Measurements from ENCODE around the gene MAP2. TPM values are rescaled to one million over a fixed set of nuclear protein-coding genes. Genes with fewer than 3 reads are reported as not detected.

The MAP2 gene
- total and polyA plus RNA-seq, 7 experiments from 2014 or later: 0.38 to 0.89 (median 0.47) TPM; not detected in 3

- Histone ChIP-seq H3K9me3 (ENCODE audit: control insufficient read depth in 2 of 3, low read length in 3 of 3) (no peaks in the 10 kb centered on the region), H3K27ac (ENCODE audit: low read depth, low read length) (no peak overlapping the region), H3K4me3 (ENCODE audit: low read length) (no peak overlapping the region), H3K27me3 (ENCODE audit: control insufficient read depth in 2 of 2, insufficient read depth in 2 of 2, low read length in 2 of 2) (no peaks in the 10 kb centered on the region), H3K4me1 (ENCODE audit: control insufficient read depth in 2 of 2, insufficient read depth in 2 of 2, low read length in 2 of 2) (no peaks in the 10 kb centered on the region), H3K36me3 (ENCODE audit: control insufficient read depth in 2 of 3, insufficient read depth in 3 of 3, low read length in 3 of 3) (no peaks in the 10 kb centered on the region)
- ATAC-seq (no peak), DNase-seq (no peak)
- CTCF ChIA-PET: no interaction called here
- POLR2A ChIA-PET: no interaction called here
- H3K4me1 Mint-ChIP-seq: no peaks in the 10 kb centered on the region
- no peaks in the 10 kb centered on the region for H3K36me3 Mint-ChIP-seq
- intact Hi-C loops (cut with micrococcal nuclease): no loop called here
- H3K27me3 Mint-ChIP-seq: peaks cover 0 to 2% (median 0%) of the 10 kb centered on the region in 5 donors
- no peak overlapping the region for H3K4me3 Mint-ChIP-seq
- peaks cover 0 to 1% (median 0%) of the 10 kb centered on the region in 11 donors for H3K9me3 Mint-ChIP-seq
- H3K27ac Mint-ChIP-seq: no peak overlapping the region
Measured at GRCh38 chr2:209666296-209666695, 242.4 kb downstream of the MAP2 start.

- Histone ChIP-seq H3K4me1 (ENCODE audit: control insufficient read depth in 2 of 2, insufficient read depth in 2 of 2, low read length in 2 of 2) (no peaks in the 10 kb centered on the region), H3K9me3 (ENCODE audit: control insufficient read depth in 2 of 3, low read length in 3 of 3) (no peaks in the 10 kb centered on the region), H3K27me3 (ENCODE audit: control insufficient read depth in 2 of 2, insufficient read depth in 2 of 2, low read length in 2 of 2) (no peaks in the 10 kb centered on the region), H3K27ac (ENCODE audit: low read depth, low read length) (no peak overlapping the region), H3K4me3 (ENCODE audit: low read length) (no peak overlapping the region), H3K36me3 (ENCODE audit: control insufficient read depth in 2 of 3, insufficient read depth in 3 of 3, low read length in 3 of 3) (no peaks in the 10 kb centered on the region)
- Mint-ChIP-seq H3K4me1 (no peaks in the 10 kb centered on the region), H3K9me3 (peaks cover 0 to 2% (median 0%) of the 10 kb centered on the region in 11 donors), H3K36me3 (no peaks in the 10 kb centered on the region), H3K27ac (no peak overlapping the region), H3K27me3 (no peaks in the 10 kb centered on the region), H3K4me3 (no peak overlapping the region)
- ATAC-seq (no peak), DNase-seq (no peak)
- ChIA-PET POLR2A (no interaction called here), CTCF (no interaction called here)
- intact Hi-C loops (cut with micrococcal nuclease): no loop called here
Measured at GRCh38 chr2:209671020-209671680, 247.3 kb downstream of the MAP2 start.

DNA sequence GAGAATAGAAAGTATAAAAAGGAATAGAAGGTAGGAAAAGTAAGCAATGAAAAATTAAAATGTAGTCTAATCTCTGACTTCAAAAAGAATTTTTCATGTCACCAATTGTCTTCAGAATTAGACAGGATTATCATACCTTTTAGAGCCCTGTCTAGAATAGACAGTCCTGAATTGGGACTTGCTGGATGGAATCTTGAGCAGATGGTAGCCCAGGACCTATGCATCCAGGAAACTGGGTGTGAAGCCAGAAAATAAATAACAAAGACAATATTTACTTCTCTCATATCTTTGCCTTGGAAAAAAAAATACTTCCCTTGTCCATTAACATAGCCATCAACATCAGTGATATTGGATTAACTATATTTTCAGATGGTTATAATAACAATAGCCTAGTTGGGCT lies 250.0 kb downstream of the MAP2 start:
- ChIA-PET POLR2A (no interaction called here), CTCF (no interaction called here)
- no peaks in the 10 kb centered on the region for H3K27me3 Mint-ChIP-seq
- H3K9me3 Mint-ChIP-seq: peaks cover 0 to 6% (median 0%) of the 10 kb centered on the region in 11 donors
- DNase-seq (no peak), ATAC-seq (no peak)
- no peak overlapping the region for H3K27ac ChIP-seq (ENCODE audit: low read depth, low read length)
- no peaks in the 10 kb centered on the region for H3K36me3 Mint-ChIP-seq
- H3K27me3 ChIP-seq (ENCODE audit: control insufficient read depth in 2 of 2, insufficient read depth in 2 of 2, low read length in 2 of 2): no peaks in the 10 kb centered on the region
- H3K4me1 ChIP-seq (ENCODE audit: control insufficient read depth in 2 of 2, insufficient read depth in 2 of 2, low read length in 2 of 2): no peaks in the 10 kb centered on the region
- H3K4me1 Mint-ChIP-seq: no peaks in the 10 kb centered on the region
- no peak overlapping the region for H3K4me3 Mint-ChIP-seq
- H3K36me3 ChIP-seq (ENCODE audit: control insufficient read depth in 2 of 3, insufficient read depth in 3 of 3, low read length in 3 of 3): no peaks in the 10 kb centered on the region
- no peaks in the 10 kb centered on the region for H3K9me3 ChIP-seq (ENCODE audit: control insufficient read depth in 2 of 3, low read length in 3 of 3)
- intact Hi-C loops (cut with micrococcal nuclease): no loop called here
- H3K4me3 ChIP-seq (ENCODE audit: low read length): no peak overlapping the region
- no peak overlapping the region for H3K27ac Mint-ChIP-seq

DNA sequence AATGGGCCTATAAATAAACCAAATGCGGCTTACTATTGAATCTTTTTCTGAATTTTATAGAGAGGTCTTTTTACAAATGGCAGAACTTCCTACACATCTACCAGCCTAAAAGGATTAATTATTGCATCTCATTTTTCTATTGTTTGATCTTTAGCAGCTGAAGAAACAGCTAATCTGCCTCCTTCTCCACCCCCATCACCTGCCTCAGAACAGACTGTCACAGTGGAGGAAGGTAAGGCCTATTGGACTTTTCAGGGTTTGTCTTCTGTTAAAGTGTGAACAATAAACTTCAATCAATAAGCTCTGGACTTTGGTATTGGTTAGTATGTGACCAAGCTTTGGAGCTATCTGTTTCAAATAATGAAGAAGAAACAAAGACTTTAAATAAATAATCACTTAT lies 256.7 kb downstream of the MAP2 start:
- Histone ChIP-seq H3K36me3 (ENCODE audit: control insufficient read depth in 2 of 3, insufficient read depth in 3 of 3, low read length in 3 of 3) (no peaks in the 10 kb centered on the region), H3K27ac (ENCODE audit: low read depth, low read length) (no peak overlapping the region), H3K4me3 (ENCODE audit: low read length) (no peak overlapping the region), H3K27me3 (ENCODE audit: control insufficient read depth in 2 of 2, insufficient read depth in 2 of 2, low read length in 2 of 2) (no peaks in the 10 kb centered on the region), H3K9me3 (ENCODE audit: control insufficient read depth in 2 of 3, low read length in 3 of 3) (no peaks in the 10 kb centered on the region), H3K4me1 (ENCODE audit: control insufficient read depth in 2 of 2, insufficient read depth in 2 of 2, low read length in 2 of 2) (no peaks in the 10 kb centered on the region)
- Mint-ChIP-seq H3K36me3 (no peaks in the 10 kb centered on the region), H3K4me1 (no peaks in the 10 kb centered on the region), H3K9me3 (peaks cover 0 to 6% (median 0%) of the 10 kb centered on the region in 11 donors), H3K4me3 (no peak overlapping the region), H3K27me3 (no peaks in the 10 kb centered on the region), H3K27ac (no peak overlapping the region)
- DNase-seq (no peak), ATAC-seq (no peak)
- ChIA-PET CTCF (no interaction called here), POLR2A (no interaction called here)
- intact Hi-C loops (cut with micrococcal nuclease): no loop called here

DNA sequence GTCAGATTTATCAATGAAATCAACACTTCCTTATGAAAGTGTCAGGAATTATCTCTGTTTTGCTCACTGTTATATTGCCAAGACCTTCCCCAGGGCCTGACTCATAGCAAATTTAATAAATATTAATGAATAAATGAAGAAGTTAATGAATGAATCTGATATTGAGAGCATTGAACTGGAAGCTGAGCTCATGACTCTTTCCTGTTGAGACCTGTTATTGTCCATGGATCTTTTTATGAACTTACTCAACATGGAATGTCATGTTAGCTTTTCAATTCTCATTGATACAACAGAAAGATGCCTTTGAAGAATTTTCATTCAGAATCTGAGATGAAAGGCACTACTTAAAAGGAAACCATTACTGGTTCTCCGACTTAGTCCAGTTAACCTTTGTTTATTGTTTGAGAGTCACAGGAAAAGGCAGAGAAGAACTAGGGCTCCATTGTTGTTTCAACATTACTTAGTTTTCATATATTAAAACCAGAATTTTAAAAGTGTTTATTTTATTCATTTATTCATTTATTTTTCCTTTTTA lies 257.4 kb downstream of the MAP2 start:
- Histone ChIP-seq H3K27ac (ENCODE audit: low read depth, low read length) (no peak overlapping the region), H3K36me3 (ENCODE audit: control insufficient read depth in 2 of 3, insufficient read depth in 3 of 3, low read length in 3 of 3) (no peaks in the 10 kb centered on the region), H3K9me3 (ENCODE audit: control insufficient read depth in 2 of 3, low read length in 3 of 3) (no peaks in the 10 kb centered on the region), H3K4me3 (ENCODE audit: low read length) (no peak overlapping the region), H3K27me3 (ENCODE audit: control insufficient read depth in 2 of 2, insufficient read depth in 2 of 2, low read length in 2 of 2) (no peaks in the 10 kb centered on the region), H3K4me1 (ENCODE audit: control insufficient read depth in 2 of 2, insufficient read depth in 2 of 2, low read length in 2 of 2) (no peaks in the 10 kb centered on the region)
- POLR2A ChIA-PET: no interaction called here
- Mint-ChIP-seq H3K4me1 (no peaks in the 10 kb centered on the region), H3K4me3 (no peak overlapping the region), H3K9me3 (peaks cover 0 to 4% (median 0%) of the 10 kb centered on the region in 11 donors), H3K27ac (no peak overlapping the region), H3K36me3 (no peaks in the 10 kb centered on the region), H3K27me3 (no peaks in the 10 kb centered on the region)
- intact Hi-C loops (cut with micrococcal nuclease): loop anchor here in 1 of 2 donors (1.0 kb wide), 1 partner anchor 23 kb away; no protein-coding TSS in a partner anchor
- no peak for ATAC-seq
- CTCF ChIA-PET: no interaction called here
- no peak for DNase-seq

- no peaks in the 10 kb centered on the region for H3K27me3 Mint-ChIP-seq
- no peak overlapping the region for H3K4me3 Mint-ChIP-seq
- Histone ChIP-seq H3K9me3 (ENCODE audit: control insufficient read depth in 2 of 3, low read length in 3 of 3) (no peaks in the 10 kb centered on the region), H3K27me3 (ENCODE audit: control insufficient read depth in 2 of 2, insufficient read depth in 2 of 2, low read length in 2 of 2) (no peaks in the 10 kb centered on the region), H3K4me1 (ENCODE audit: control insufficient read depth in 2 of 2, insufficient read depth in 2 of 2, low read length in 2 of 2) (no peaks in the 10 kb centered on the region), H3K27ac (ENCODE audit: low read depth, low read length) (no peak overlapping the region), H3K36me3 (ENCODE audit: control insufficient read depth in 2 of 3, insufficient read depth in 3 of 3, low read length in 3 of 3) (no peaks in the 10 kb centered on the region), H3K4me3 (ENCODE audit: low read length) (no peak overlapping the region)
- ATAC-seq (no peak), DNase-seq (no peak)
- ChIA-PET CTCF (no interaction called here), POLR2A (no interaction called here)
- no peaks in the 10 kb centered on the region for H3K36me3 Mint-ChIP-seq
- peaks cover 0 to 4% (median 0%) of the 10 kb centered on the region in 11 donors for H3K9me3 Mint-ChIP-seq
- no peak overlapping the region for H3K27ac Mint-ChIP-seq
- intact Hi-C loops (cut with micrococcal nuclease): no loop called here
- no peaks in the 10 kb centered on the region for H3K4me1 Mint-ChIP-seq
Measured at GRCh38 chr2:209682646-209683045, 258.8 kb downstream of the MAP2 start.

GRCh38 chr2:209685340-209685739 lies 261.5 kb downstream of the MAP2 start:
- no peaks in the 10 kb centered on the region for H3K27me3 Mint-ChIP-seq
- no peaks in the 10 kb centered on the region for H3K4me1 Mint-ChIP-seq
- intact Hi-C loops (cut with micrococcal nuclease): no loop called here
- Histone ChIP-seq H3K4me3 (ENCODE audit: low read length) (no peak overlapping the region), H3K36me3 (ENCODE audit: control insufficient read depth in 2 of 3, insufficient read depth in 3 of 3, low read length in 3 of 3) (no peaks in the 10 kb centered on the region), H3K4me1 (ENCODE audit: control insufficient read depth in 2 of 2, insufficient read depth in 2 of 2, low read length in 2 of 2) (no peaks in the 10 kb centered on the region), H3K27ac (ENCODE audit: low read depth, low read length) (no peak overlapping the region), H3K9me3 (ENCODE audit: control insufficient read depth in 2 of 3, low read length in 3 of 3) (no peaks in the 10 kb centered on the region), H3K27me3 (ENCODE audit: control insufficient read depth in 2 of 2, insufficient read depth in 2 of 2, low read length in 2 of 2) (no peaks in the 10 kb centered on the region)
- ChIA-PET POLR2A (no interaction called here), CTCF (no interaction called here)
- peaks cover 0 to 4% (median 0%) of the 10 kb centered on the region in 11 donors for H3K9me3 Mint-ChIP-seq
- ATAC-seq (no peak), DNase-seq (no peak)
- no peaks in the 10 kb centered on the region for H3K36me3 Mint-ChIP-seq
- H3K27ac Mint-ChIP-seq: no peak overlapping the region
- H3K4me3 Mint-ChIP-seq: no peak overlapping the region
